ENCODE measurements around the gene PDZD2. TPM values are rescaled to one million over a fixed set of nuclear protein-coding genes. Genes with fewer than 3 reads are reported as not detected.
A peak's percentile ranks its signal among the peaks of the same experiment; 100 is the strongest.

Gene PDZD2
- total and polyA plus RNA-seq, 8 donors: 16.2 to 49.8 (median 20.4) TPM

DNA sequence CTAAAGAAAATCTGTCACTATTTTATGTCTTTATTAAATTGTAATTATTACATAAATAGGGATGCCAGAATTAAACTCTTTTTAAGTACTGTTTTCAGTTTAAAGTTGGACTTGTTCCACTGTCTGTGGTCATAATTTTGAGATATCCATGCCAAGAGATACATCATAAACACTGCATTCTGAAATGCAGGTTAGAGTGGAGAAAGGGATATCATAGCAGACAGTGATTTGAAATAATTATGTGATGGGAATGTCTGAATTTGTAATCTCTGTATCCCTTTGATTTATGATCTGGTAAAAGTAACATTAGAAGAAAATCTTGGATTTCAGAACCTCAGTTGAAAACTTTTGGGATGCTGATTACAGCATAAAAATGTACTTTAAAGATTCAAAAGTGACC is 313.1 kb downstream of the PDZD2 start:
- H3K4me1 ChIP-seq: peaks cover 0 to 6% of the 10 kb centered on the region in 2 donors

DNA sequence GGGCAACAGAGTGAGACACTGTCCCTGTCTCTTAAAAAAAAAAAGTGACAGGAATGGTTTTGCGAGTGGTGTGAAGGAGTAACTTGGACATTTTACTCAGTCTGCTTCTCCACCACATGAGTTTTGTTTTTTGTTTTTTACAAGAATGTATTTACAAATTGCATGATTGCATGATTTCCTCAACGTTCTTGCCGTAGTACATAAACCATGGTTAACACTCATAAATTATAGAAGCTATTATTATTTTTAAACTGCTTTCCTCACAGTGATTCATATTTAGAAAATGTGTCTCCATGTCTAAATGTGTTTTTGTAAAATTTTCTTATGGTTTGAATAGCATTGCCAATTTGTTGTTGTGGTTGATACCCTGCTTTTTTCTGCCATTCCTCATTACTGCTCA is 315.2 kb downstream of the PDZD2 start:
- no peak for ATAC-seq
- Histone ChIP-seq H3K27ac (no peak overlapping the region), H3K27me3 (no peaks in the 10 kb centered on the region), H3K36me3 (no peaks in the 10 kb centered on the region), H3K4me1 (peaks cover 0 to 3% of the 10 kb centered on the region in 2 donors), H3K9me3 (no peaks in the 10 kb centered on the region), H3K4me3 (no peak overlapping the region)
- intact Hi-C loops (cut with DNase I): no loop called here
- no peak for DNase-seq
- TF ChIP-seq, protein P1, sequence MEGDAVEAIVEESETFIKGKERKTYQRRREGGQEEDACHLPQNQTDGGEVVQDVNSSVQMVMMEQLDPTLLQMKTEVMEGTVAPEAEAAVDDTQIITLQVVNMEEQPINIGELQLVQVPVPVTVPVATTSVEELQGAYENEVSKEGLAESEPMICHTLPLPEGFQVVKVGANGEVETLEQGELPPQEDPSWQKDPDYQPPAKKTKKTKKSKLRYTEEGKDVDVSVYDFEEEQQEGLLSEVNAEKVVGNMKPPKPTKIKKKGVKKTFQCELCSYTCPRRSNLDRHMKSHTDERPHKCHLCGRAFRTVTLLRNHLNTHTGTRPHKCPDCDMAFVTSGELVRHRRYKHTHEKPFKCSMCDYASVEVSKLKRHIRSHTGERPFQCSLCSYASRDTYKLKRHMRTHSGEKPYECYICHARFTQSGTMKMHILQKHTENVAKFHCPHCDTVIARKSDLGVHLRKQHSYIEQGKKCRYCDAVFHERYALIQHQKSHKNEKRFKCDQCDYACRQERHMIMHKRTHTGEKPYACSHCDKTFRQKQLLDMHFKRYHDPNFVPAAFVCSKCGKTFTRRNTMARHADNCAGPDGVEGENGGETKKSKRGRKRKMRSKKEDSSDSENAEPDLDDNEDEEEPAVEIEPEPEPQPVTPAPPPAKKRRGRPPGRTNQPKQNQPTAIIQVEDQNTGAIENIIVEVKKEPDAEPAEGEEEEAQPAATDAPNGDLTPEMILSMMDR (IDR thresholded peaks at IDR 0.05): no peak

More for the DNA sequence above, 313.1 kb downstream of the PDZD2 start:
- TF ChIP-seq, protein P1 (IDR thresholded peaks at IDR 0.05): no peak
- Histone ChIP-seq H3K27ac (no peak overlapping the region), H3K36me3 (no peaks in the 10 kb centered on the region), H3K27me3 (no peaks in the 10 kb centered on the region), H3K9me3 (no peaks in the 10 kb centered on the region), H3K4me3 (no peak overlapping the region)
- DNase-seq: no peak
- intact Hi-C loops (cut with DNase I): no loop called here
- ATAC-seq: no peak

DNA sequence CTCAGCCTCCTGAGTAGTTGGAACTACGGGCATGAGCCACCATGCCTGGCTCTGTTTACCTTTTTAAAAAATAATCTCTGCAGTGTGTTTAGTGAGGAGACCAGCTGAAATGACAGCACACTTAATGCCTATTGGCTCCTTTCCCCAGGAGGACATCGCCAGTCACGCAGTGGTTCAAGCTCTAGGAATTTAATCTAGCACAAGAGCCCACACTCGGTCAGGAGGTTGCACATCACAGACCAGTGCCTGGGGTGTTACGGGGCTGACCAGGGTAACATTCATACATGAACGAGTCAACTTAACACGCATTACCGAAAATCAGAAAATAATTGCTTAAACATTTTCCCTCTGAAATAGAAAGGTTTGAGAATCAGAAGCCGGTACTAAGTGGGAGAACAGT is 318.2 kb downstream of the PDZD2 start:
- Histone ChIP-seq H3K4me1 (peaks cover 5 to 6% of the 10 kb centered on the region in 2 donors), H3K36me3 (no peaks in the 10 kb centered on the region), H3K9me3 (no peaks in the 10 kb centered on the region), H3K27me3 (no peaks in the 10 kb centered on the region), H3K4me3 (no peak overlapping the region), H3K27ac (no peak overlapping the region)
- TF ChIP-seq, protein P1 (IDR thresholded peaks at IDR 0.05): no peak
- ATAC-seq: no peak
- no peak for DNase-seq
- intact Hi-C loops (cut with DNase I): no loop called here

DNA sequence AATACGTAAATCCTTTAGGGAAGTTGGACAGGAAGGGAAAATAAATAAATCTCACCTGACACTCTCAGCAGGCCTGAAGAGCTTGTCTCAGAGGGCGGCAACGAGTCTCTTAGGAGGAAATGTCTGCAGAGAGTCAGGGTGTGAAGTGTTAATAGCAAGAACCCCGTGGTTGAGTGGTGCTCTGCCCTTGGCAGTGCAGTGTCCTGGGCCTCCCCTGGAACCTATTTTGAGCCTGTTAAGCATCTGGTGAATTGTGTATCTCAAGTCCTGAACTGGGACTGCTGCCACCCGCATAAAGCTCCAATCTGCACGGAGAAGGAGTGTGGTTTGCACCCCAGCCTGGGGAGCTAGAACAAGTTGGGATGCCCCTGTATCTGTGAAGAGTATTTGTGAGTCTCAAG is 323.4 kb downstream of the PDZD2 start:
- Histone ChIP-seq H3K4me1 (peaks cover 16 to 20% of the 10 kb centered on the region in 2 donors), H3K36me3 (no peaks in the 10 kb centered on the region), H3K9me3 (no peaks in the 10 kb centered on the region), H3K27me3 (no peaks in the 10 kb centered on the region), H3K4me3 (no peak overlapping the region), H3K27ac (peak overlapping the region; percentile 57 to 77)
- TF ChIP-seq, protein P1 (IDR thresholded peaks at IDR 0.05): no peak
- ATAC-seq (peak; percentile 90), DNase-seq (peak in 2 of 4 donors; percentile 47 to 78)
- intact Hi-C loops (cut with DNase I): no loop called here

DNA sequence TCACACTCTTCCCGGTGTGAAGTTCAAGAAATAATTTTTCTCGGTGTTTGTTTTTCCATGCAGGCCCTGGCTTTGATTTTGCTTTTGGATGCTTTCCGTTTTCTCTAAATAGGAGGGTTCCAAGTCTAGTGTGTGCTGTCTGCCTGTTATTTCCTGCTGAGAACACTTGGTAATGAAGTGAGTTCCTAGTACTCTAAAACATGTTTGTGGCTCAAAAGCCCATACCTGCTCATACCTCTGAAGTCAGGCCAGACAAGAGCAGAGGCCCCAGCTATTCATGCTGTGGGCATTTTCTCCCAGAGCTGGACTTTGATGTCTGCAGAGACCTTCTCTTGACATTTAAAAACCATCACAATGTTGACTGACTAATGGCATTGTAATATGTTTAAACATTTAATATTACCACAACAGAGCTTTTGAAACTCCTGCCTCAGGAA is 324.0 kb downstream of the PDZD2 start:
- no peaks in the 10 kb centered on the region for H3K27me3 ChIP-seq
- DNase-seq (peak in 2 of 4 donors; percentile 13 to 47), ATAC-seq (peak; percentile 84)
- intact Hi-C loops (cut with DNase I): no loop called here
- H3K36me3 ChIP-seq: no peaks in the 10 kb centered on the region
- H3K27ac ChIP-seq: peak overlapping the region; percentile 57 to 77
- H3K4me1 ChIP-seq: peaks cover 16 to 20% of the 10 kb centered on the region in 2 donors
- H3K4me3 ChIP-seq: no peak overlapping the region
- TF ChIP-seq, protein P1 (IDR thresholded peaks at IDR 0.05): no peak
- H3K9me3 ChIP-seq: no peaks in the 10 kb centered on the region

Measured in left lung (tissue), 10 donors.